ENCODE measurements around the gene NPL. TPM values are rescaled to one million over a fixed set of nuclear protein-coding genes. Genes with fewer than 3 reads are reported as not detected.
A peak's percentile ranks its signal among the peaks of the same experiment; 100 is the strongest.

The NPL gene
- polyA plus RNA-seq, 1 donor (not counting 4 experiments of a cell fraction or from before 2014, with no cell fraction given), result 9.0 TPM

- FAIRE-seq (peak; percentile 57), DNase-seq (ENCODE audit: low read depth, low spot score) (no peak)
- peaks cover 15% of the 10 kb centered on the region for H3K4me1 ChIP-seq (ENCODE audit: control insufficient read depth, extremely low read depth, insufficient read depth, low read length)
- no peaks in the 10 kb centered on the region for H3K36me3 ChIP-seq (ENCODE audit: control insufficient read depth in 2 of 2, extremely low read depth in 1 of 2, insufficient read depth in 2 of 2, low read length in 2 of 2)
- H3K9ac ChIP-seq (ENCODE audit: control insufficient read depth, extremely low read depth, insufficient read depth, low read length), result no peak overlapping the region
- no peak overlapping the region for H3K4me3 ChIP-seq (ENCODE audit: control insufficient read depth in 2 of 3, extremely low read depth in 1 of 3, insufficient read depth in 2 of 3, low read depth in 1 of 3, low read length in 3 of 3)
- no peaks in the 10 kb centered on the region for H4K20me1 ChIP-seq (ENCODE audit: control insufficient read depth, extremely low read depth, insufficient read depth, low read length)
- peak overlapping the region; percentile 67 for H3K4me2 ChIP-seq (ENCODE audit: control insufficient read depth, extremely low read depth, insufficient read depth, low read depth, low read length)
- TF ChIP-seq, protein P1, sequence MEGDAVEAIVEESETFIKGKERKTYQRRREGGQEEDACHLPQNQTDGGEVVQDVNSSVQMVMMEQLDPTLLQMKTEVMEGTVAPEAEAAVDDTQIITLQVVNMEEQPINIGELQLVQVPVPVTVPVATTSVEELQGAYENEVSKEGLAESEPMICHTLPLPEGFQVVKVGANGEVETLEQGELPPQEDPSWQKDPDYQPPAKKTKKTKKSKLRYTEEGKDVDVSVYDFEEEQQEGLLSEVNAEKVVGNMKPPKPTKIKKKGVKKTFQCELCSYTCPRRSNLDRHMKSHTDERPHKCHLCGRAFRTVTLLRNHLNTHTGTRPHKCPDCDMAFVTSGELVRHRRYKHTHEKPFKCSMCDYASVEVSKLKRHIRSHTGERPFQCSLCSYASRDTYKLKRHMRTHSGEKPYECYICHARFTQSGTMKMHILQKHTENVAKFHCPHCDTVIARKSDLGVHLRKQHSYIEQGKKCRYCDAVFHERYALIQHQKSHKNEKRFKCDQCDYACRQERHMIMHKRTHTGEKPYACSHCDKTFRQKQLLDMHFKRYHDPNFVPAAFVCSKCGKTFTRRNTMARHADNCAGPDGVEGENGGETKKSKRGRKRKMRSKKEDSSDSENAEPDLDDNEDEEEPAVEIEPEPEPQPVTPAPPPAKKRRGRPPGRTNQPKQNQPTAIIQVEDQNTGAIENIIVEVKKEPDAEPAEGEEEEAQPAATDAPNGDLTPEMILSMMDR (optimal IDR thresholded peaks at IDR 0.05 in 1 of 3, IDR thresholded peaks at IDR 0.05 in 1 of 3, conservative IDR thresholded peaks at IDR 0.05 in 1 of 3; ENCODE audit: extremely low read depth in 1 of 3, insufficient read depth in 2 of 3, low read length in 3 of 3), result no peak
- no peak for TF ChIP-seq EZH2 (IDR thresholded peaks at IDR 0.05; ENCODE audit: low read length)
- no peaks in the 10 kb centered on the region for H3K27me3 ChIP-seq (ENCODE audit: control insufficient read depth, extremely low read depth, insufficient read depth, low read length)
- dilution Hi-C loops (cut with MboI; ENCODE audit: extremely low pct_ligation_motif_present, low sequenced_read_pairs), result loop anchor here (25.0 kb wide), 1 partner anchor 208 kb away; the partner anchor contains the start of gene RNASEL
- no peaks in the 10 kb centered on the region for H3K9me3 ChIP-seq (ENCODE audit: control insufficient read depth, low read depth, low read length)
- no peaks in the 10 kb centered on the region for H3K79me2 ChIP-seq (ENCODE audit: control insufficient read depth, insufficient read depth, low read length)
- H3K9me1 ChIP-seq (ENCODE audit: control insufficient read depth, extremely low read depth, insufficient read depth, low read length), result no peaks in the 10 kb centered on the region
- H3K27ac ChIP-seq (ENCODE audit: control insufficient read depth, insufficient read depth, low read length), result peak overlapping the region; percentile 42
- peak overlapping the region; percentile 85 for H2AFZ ChIP-seq (ENCODE audit: control insufficient read depth, low read length)
Observed at GRCh38 chr1:182795563-182796228, 6.1 kb downstream of the NPL start.

DNA sequence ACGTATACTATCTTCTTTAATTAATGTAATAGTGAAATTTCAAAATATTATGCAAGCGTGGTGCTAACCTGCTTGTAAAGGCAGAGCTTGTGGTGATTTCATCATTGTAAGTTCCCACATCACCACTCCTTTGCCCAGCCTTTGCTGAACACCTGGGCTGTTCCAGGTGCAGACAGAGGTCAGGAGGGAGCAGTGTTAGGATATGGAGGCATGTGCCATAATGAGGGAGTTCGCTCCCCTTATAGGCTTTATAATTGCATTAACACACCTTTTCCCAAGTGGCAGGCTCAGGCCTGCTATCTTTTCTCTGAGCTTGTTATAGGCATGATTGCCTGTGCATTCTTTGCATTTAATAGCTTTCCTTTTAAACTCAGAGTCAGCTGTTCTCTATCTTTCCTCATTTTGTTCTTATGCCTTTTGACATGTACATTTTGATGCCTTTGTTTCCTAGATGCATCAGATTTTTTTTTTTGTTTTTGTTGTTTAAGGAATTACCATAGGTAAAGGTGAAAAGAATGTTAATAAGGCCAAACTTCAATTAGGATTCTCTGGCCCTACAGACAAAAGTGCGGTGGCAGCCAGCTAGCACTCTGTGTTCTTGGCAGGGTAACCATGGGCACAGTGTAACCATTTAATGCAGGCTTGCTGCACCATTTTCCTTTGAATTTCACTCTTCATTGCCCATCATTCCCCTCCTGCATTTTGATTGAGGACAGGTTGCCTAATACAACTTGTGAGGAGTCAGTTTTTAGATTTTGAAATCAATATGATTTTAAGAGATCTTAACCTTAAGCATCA lies 12.6 kb downstream of the NPL start:
- Histone ChIP-seq H3K36me3 (ENCODE audit: control insufficient read depth in 2 of 2, extremely low read depth in 1 of 2, insufficient read depth in 2 of 2, low read length in 2 of 2) (peaks cover 0 to 1% of the 10 kb centered on the region in 2 experiments), H3K27ac (ENCODE audit: control insufficient read depth, insufficient read depth, low read length) (peak overlapping the region; percentile 53)

More for the DNA sequence above, 12.6 kb downstream of the NPL start:
- dilution Hi-C loops (cut with MboI; ENCODE audit: extremely low pct_ligation_motif_present, low sequenced_read_pairs), result no loop called here
- no peak for TF ChIP-seq EZH2 (IDR thresholded peaks at IDR 0.05; ENCODE audit: low read length)
- TF ChIP-seq, protein P1 (optimal IDR thresholded peaks at IDR 0.05 in 1 of 3, IDR thresholded peaks at IDR 0.05 in 1 of 3, conservative IDR thresholded peaks at IDR 0.05 in 1 of 3; ENCODE audit: extremely low read depth in 1 of 3, insufficient read depth in 2 of 3, low read length in 3 of 3), result peak in 1 of 3 experiments; percentile 12
- Histone ChIP-seq H3K9ac (ENCODE audit: control insufficient read depth, extremely low read depth, insufficient read depth, low read length) (peak overlapping the region; percentile 2), H3K4me1 (ENCODE audit: control insufficient read depth, extremely low read depth, insufficient read depth, low read length) (peaks cover 40% of the 10 kb centered on the region), H3K79me2 (ENCODE audit: control insufficient read depth, insufficient read depth, low read length) (no peaks in the 10 kb centered on the region), H3K27me3 (ENCODE audit: control insufficient read depth, extremely low read depth, insufficient read depth, low read length) (no peaks in the 10 kb centered on the region), H2AFZ (ENCODE audit: control insufficient read depth, low read length) (no peak overlapping the region), H3K9me3 (ENCODE audit: control insufficient read depth, low read depth, low read length) (no peaks in the 10 kb centered on the region), H3K4me2 (ENCODE audit: control insufficient read depth, extremely low read depth, insufficient read depth, low read depth, low read length) (peak overlapping the region; percentile 52), H4K20me1 (ENCODE audit: control insufficient read depth, extremely low read depth, insufficient read depth, low read length) (no peaks in the 10 kb centered on the region), H3K4me3 (ENCODE audit: control insufficient read depth in 2 of 3, extremely low read depth in 1 of 3, insufficient read depth in 2 of 3, low read depth in 1 of 3, low read length in 3 of 3) (no peak overlapping the region), H3K9me1 (ENCODE audit: control insufficient read depth, extremely low read depth, insufficient read depth, low read length) (no peaks in the 10 kb centered on the region)
- peak; percentile 64 for DNase-seq (ENCODE audit: low read depth, low spot score)
- FAIRE-seq, result peak; percentile 83

Measured in keratinocyte (primary cell).